ENCODE results near the gene PEF1. TPM values are rescaled to one million over a fixed set of nuclear protein-coding genes. Genes with fewer than 3 reads are reported as not detected.

The PEF1 gene
- total and polyA plus RNA-seq, 2 experiments from 2014 or later = 22.3 to 68.5 TPM

GRCh38 chr1:31621847-31622730 lies 22.6 kb downstream of the PEF1 start:
- Histone ChIP-seq H3K4me3 (no peak overlapping the region), H3K27me3 (ENCODE audit: insufficient read depth) (peaks cover 9% of the 10 kb centered on the region), H4K20me1 (replicated peaks; ENCODE audit: insufficient read depth) (no peaks in the 10 kb centered on the region), H3K4me1 (ENCODE audit: insufficient read depth) (no peaks in the 10 kb centered on the region), H3F3A (replicated peaks; ENCODE audit: low read depth) (no peaks in the 10 kb centered on the region), H3K9me2 (ENCODE audit: insufficient read depth) (no peaks in the 10 kb centered on the region), H2AFZ (no peak overlapping the region), H3K4me2 (no peak overlapping the region), H3K27ac (ENCODE audit: low read depth) (no peak overlapping the region), H3K36me3 (ENCODE audit: insufficient read depth) (no peaks in the 10 kb centered on the region), H3K79me2 (replicated peaks; ENCODE audit: insufficient read depth) (no peaks in the 10 kb centered on the region)
- TF ChIP-seq ETS1 (IDR thresholded peaks at IDR 0.05) (no peak), STAT1 (IDR thresholded peaks at IDR 0.05; ENCODE audit: unreplicated experiment) (no peak), ZNF462 (CRISPR knock-in tag; IDR thresholded peaks at IDR 0.05) (no peak), NANOG (IDR thresholded peaks at IDR 0.05; ENCODE audit: borderline replicate concordance) (no peak), ZNF114 (CRISPR knock-in tag; IDR thresholded peaks at IDR 0.05) (no peak), CREB1 (CRISPR knock-in tag; IDR thresholded peaks at IDR 0.05; ENCODE audit: low read depth) (no peak), JUNB (IDR thresholded peaks at IDR 0.05; ENCODE audit: unreplicated experiment) (no peak), REST (IDR thresholded peaks at IDR 0.05; ENCODE audit: unreplicated experiment) (no peak), EZH2 (IDR thresholded peaks at IDR 0.05; ENCODE audit: low read depth, unreplicated experiment) (no peak), ZNF331 (CRISPR knock-in tag; IDR thresholded peaks at IDR 0.05; ENCODE audit: low read depth) (no peak), CTCF (conservative IDR thresholded peaks at IDR 0.05; ENCODE audit: low read depth in 2 of 2) (no peak), EZH2phosphoT487 (IDR thresholded peaks at IDR 0.05; ENCODE audit: unreplicated experiment) (no peak), POLR2AphosphoS5 (IDR thresholded peaks at IDR 0.05; ENCODE audit: low read depth) (no peak)
- H3K9me3 Mint-ChIP-seq = no peaks in the 10 kb centered on the region
- peaks cover 12% of the 10 kb centered on the region for H3K27me3 Mint-ChIP-seq (ENCODE audit: insufficient read depth, low read depth, poor library complexity)
- H3K4me3 Mint-ChIP-seq = no peak overlapping the region
- ATAC-seq (no peak), DNase-seq (ENCODE audit: low spot score) (no peak)
- H3K27ac Mint-ChIP-seq = no peak overlapping the region
- H3K36me3 Mint-ChIP-seq (ENCODE audit: low read depth) = no peaks in the 10 kb centered on the region
- peaks cover 7% of the 10 kb centered on the region; the same call in 2 of the 3 replicates for H3K4me1 Mint-ChIP-seq

All from GM23338 (cell line).